Panc1 (cell line): ENCODE results near the gene PHLPP1.

Experiments used
- CTCF ChIP-seq: fragments of 450-650 bp; IDR thresholded peaks from 2 replicates; pipeline ENCODE4 v1.5.1; 2017; ENCODE audit warnings: mild to moderate bottlenecking
- POLR2AphosphoS5 ChIP-seq: IDR thresholded peaks from 2 replicates; pipeline ENCODE4 v1.6.1; 2012; ENCODE audit warnings: mild to moderate bottlenecking, low read depth, low read length, moderate library complexity
- REST ChIP-seq, 2 experiments: IDR thresholded peaks; 2 replicates each; pipeline ENCODE4 v1.6.1; 2011 to 2012; ENCODE audit warnings: low read depth in 2 of 2, control low read depth in 1 of 2, low read length in 1 of 2, mild to moderate bottlenecking in 1 of 2, moderate library complexity in 1 of 2; ENCODE audit not compliant: insufficient read depth in 1 of 2
- TCF7L2 ChIP-seq: IDR thresholded peaks from 2 replicates; pipeline ENCODE4 v1.6.1; 2011; ENCODE audit warnings: mild to moderate bottlenecking, low read depth, low read length, inconsistent platforms

- TF ChIP-seq CTCF (no peak), REST (IDR thresholded peaks at IDR 0.05; ENCODE audit: insufficient read depth in 1 of 2, low read depth in 2 of 2, low read length in 1 of 2) (no peak), POLR2AphosphoS5 (no peak), TCF7L2 (no peak)
Measured at GRCh38 chr18:62810682-62811081, 95.3 kb downstream of the PHLPP1 start.
